Ishikawa (cell line): ENCODE data around the gene RAB11B.
A peak's percentile ranks its signal among the peaks of the same experiment; 100 is the strongest.

ENCODE experiments used
- CEBPB ChIP-seq: IDR thresholded peaks from 2 replicates; pipeline ENCODE4 v1.6.1; 2012
- CREB1 ChIP-seq: IDR thresholded peaks from 2 replicates; pipeline ENCODE4 v1.6.1; 2012; ENCODE audit warnings: low read depth
- EGR1 ChIP-seq: IDR thresholded peaks from 2 replicates; pipeline ENCODE4 v1.6.1; 2012
- EP300 ChIP-seq: IDR thresholded peaks from 2 replicates; pipeline ENCODE4 v1.6.1; 2012; ENCODE audit warnings: borderline replicate concordance
- FOXM1 ChIP-seq: IDR thresholded peaks from 2 replicates; pipeline ENCODE4 v1.6.1; 2012; ENCODE audit warnings: low read depth, borderline replicate concordance
- MAX ChIP-seq: IDR thresholded peaks from 2 replicates; pipeline ENCODE4 v1.6.1; 2012
- NFIC ChIP-seq: IDR thresholded peaks from 2 replicates; pipeline ENCODE4 v1.6.1; 2012
- RAD21 ChIP-seq: IDR thresholded peaks from 2 replicates; pipeline ENCODE4 v1.6.1; 2012; ENCODE audit warnings: low read depth
- TAF1 ChIP-seq: IDR thresholded peaks from 2 replicates; pipeline ENCODE4 v1.6.1; 2012; ENCODE audit warnings: low read depth, mild to moderate bottlenecking
- TCF12 ChIP-seq: IDR thresholded peaks from 2 replicates; pipeline ENCODE4 v1.6.1; 2012; ENCODE audit warnings: low read depth
- TEAD4 ChIP-seq: IDR thresholded peaks from 2 replicates; pipeline ENCODE4 v1.6.1; 2012
- YY1 ChIP-seq: IDR thresholded peaks from 2 replicates; pipeline ENCODE4 v1.6.1; 2012; ENCODE audit warnings: low read depth
- ZBTB7A ChIP-seq: IDR thresholded peaks from 2 replicates; pipeline ENCODE4 v1.6.1; 2012; ENCODE audit warnings: low read depth
- TF ChIP-seq, protein P1 (sequence below): IDR thresholded peaks from 2 replicates; pipeline ENCODE4 v1.6.1; 2012; ENCODE audit warnings: low read depth, mild to moderate bottlenecking
- TF ChIP-seq, protein P2 (sequence below): IDR thresholded peaks from 2 replicates; pipeline ENCODE4 v1.6.1; 2012

The RAB11B gene

DNA sequence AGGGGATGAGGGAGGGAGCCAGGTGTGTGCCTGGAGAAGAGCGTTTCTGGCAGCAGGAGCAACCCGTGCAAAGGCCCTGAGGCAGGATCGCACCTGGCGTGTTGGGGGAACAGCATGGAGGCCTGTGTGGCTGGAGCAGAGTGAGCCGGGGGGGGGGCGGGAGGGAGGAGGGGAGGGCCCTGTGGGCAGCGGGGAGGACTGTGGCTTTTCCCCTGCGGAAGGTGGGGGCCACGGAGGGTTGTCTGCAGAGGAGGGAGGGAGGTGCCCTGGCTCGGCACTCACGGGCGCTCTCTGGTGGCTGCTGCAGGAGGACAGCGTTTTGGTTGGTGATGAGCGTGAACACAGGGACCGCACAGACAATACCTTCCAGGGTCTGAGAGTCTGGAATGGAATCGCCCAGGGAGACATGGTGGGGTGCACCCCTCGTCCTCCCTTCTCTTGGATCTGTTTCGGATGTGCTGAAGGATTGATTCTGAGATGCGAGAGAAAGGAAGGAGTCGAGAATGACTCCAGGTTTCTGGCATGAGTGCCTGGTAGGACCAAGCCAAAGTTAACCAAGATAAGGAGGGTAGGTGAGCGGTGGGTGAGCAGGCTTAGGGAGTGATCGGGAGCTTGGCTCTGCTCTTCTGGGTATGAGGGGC, 6.5 kb downstream of the RAB11B start:
- TF ChIP-seq TEAD4 (no peak), RAD21 (peak; percentile 73)

DNA sequence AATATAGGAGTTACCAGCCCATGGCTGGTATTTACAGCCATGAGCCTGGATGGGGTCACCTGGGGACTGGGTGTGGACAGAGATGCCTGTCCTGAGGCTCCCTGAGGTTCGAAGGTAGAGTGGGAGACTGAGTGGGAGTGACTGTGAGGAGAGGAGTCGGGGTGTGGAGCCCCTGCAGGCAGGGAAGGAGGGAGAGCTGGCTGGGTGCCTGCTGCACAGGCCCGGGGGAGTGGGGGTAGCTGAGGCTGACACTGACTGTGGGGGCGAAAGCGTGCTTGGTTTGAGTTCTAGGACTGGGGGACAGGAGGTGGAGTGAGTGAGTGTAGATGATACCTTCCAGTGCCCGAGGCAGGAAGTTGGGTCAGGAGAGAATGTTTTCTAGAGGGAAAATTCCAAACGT, 7.1 kb downstream of the RAB11B start:
- no peak for TF ChIP-seq MAX
- TF ChIP-seq FOXM1: no peak
- no peak for TF ChIP-seq TEAD4
- no peak for TF ChIP-seq RAD21
- no peak for TF ChIP-seq CREB1
- TF ChIP-seq, protein P1, sequence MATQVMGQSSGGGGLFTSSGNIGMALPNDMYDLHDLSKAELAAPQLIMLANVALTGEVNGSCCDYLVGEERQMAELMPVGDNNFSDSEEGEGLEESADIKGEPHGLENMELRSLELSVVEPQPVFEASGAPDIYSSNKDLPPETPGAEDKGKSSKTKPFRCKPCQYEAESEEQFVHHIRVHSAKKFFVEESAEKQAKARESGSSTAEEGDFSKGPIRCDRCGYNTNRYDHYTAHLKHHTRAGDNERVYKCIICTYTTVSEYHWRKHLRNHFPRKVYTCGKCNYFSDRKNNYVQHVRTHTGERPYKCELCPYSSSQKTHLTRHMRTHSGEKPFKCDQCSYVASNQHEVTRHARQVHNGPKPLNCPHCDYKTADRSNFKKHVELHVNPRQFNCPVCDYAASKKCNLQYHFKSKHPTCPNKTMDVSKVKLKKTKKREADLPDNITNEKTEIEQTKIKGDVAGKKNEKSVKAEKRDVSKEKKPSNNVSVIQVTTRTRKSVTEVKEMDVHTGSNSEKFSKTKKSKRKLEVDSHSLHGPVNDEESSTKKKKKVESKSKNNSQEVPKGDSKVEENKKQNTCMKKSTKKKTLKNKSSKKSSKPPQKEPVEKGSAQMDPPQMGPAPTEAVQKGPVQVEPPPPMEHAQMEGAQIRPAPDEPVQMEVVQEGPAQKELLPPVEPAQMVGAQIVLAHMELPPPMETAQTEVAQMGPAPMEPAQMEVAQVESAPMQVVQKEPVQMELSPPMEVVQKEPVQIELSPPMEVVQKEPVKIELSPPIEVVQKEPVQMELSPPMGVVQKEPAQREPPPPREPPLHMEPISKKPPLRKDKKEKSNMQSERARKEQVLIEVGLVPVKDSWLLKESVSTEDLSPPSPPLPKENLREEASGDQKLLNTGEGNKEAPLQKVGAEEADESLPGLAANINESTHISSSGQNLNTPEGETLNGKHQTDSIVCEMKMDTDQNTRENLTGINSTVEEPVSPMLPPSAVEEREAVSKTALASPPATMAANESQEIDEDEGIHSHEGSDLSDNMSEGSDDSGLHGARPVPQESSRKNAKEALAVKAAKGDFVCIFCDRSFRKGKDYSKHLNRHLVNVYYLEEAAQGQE: no peak
- TF ChIP-seq TCF12: no peak
- TF ChIP-seq EGR1: no peak
- TF ChIP-seq NFIC: no peak
- no peak for TF ChIP-seq TAF1
- no peak for TF ChIP-seq EP300
- no peak for TF ChIP-seq CEBPB
- TF ChIP-seq ZBTB7A: no peak
- TF ChIP-seq, protein P2, sequence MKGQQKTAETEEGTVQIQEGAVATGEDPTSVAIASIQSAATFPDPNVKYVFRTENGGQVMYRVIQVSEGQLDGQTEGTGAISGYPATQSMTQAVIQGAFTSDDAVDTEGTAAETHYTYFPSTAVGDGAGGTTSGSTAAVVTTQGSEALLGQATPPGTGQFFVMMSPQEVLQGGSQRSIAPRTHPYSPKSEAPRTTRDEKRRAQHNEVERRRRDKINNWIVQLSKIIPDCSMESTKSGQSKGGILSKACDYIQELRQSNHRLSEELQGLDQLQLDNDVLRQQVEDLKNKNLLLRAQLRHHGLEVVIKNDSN: no peak
- TF ChIP-seq YY1: no peak

DNA sequence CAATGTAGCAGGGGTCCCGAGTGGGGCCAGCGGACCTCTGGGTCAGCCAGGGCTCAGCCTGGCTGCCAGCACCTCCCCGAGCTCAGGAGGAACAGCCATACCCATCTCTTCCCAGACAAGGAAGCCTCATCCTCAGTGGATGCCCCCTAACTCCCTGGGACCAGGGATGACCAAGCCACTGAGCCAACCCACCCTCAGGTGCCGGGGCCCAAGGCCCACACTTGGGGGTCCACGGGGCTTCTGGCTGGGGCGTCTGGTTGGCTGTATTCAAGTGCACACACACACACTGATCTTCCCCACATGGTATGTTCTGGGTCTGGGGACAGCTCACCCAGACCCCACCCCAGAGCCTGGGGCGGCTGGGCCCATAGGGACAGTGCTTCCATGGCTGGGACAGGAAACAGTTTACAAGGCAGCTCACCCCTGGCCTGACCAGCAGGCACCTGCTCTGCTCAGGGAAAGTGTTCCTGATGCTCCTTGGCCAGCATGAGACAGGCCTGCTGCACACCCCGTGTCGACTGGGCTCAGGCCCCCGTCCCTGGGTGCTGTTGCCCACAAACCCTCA, 7.7 kb downstream of the RAB11B start:
- TF ChIP-seq ZBTB7A (no peak), EP300 (no peak), RAD21 (no peak)
- TF ChIP-seq, protein P1: no peak

DNA sequence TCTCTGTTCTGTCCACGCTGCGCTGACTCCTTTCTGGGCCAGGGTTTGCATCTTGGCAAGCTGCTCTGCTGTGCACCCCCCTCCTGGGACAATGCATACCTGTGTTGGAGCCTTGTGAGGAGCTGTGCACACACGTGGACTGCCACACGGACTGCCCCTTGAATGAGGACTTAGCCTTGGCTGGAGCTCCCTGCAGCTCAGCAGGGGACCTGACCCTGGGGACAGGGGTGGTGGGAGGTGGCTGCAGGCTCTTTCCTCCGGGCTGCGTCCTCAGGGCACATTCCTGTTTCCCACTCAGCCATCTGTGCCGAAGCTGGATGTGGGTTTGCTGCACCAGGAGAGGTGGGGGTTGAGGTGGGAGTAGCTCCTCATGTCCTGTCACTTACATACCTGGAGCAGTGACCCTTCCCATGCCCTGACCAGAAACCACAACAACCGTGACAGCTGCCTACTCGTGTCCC, 8.2 kb downstream of the RAB11B start:
- TF ChIP-seq YY1: no peak
- TF ChIP-seq CREB1: no peak
- TF ChIP-seq, protein P1: no peak
- no peak for TF ChIP-seq TAF1
- TF ChIP-seq NFIC: no peak
- TF ChIP-seq, protein P2: no peak

DNA sequence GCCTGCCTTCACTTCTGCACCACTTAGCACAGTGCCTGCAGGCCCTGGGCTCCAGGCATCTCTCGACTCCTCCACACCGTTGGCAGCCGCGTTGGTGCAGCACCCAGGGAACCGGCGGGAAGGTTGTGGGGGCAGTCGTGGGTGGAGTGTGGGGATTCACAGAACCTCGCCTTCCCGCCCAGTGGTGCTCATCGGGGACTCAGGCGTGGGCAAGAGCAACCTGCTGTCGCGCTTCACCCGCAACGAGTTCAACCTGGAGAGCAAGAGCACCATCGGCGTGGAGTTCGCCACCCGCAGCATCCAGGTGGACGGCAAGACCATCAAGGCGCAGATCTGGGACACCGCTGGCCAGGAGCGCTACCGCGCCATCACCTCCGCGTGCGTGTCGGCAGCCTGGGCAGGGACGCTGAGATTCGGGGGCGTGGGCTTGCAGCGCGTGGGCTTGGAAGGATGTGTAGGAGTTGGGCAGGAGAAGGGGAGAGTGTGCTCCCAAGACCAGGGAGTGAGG, 9.6 kb downstream of the RAB11B start:
- TF ChIP-seq EP300 (no peak), NFIC (no peak), CEBPB (no peak), RAD21 (no peak), TCF12 (no peak), MAX (no peak), TEAD4 (no peak), EGR1 (no peak), CREB1 (no peak), YY1 (no peak), ZBTB7A (no peak), FOXM1 (no peak), TAF1 (no peak)
- TF ChIP-seq, protein P2: no peak
- TF ChIP-seq, protein P1: no peak
